Colonic mucosa (tissue), 4 donors: Measurements from ENCODE around the gene DMAC1. TPM values are rescaled to one million over a fixed set of nuclear protein-coding genes. Genes with fewer than 3 reads are reported as not detected.

ENCODE experiments used
- DNase-seq: peaks from one replicate; pipeline ENCODE4 v3.0.0-alpha.2; 2020
- H3K27ac ChIP-seq: fragments of 200-600 bp; one replicate; pipeline ENCODE4 v1.8.0; 2021
- H3K27me3 ChIP-seq: fragments of 200-600 bp; one replicate; pipeline ENCODE4 v1.8.0; 2021
- H3K36me3 ChIP-seq: fragments of 200-600 bp; one replicate; pipeline ENCODE4 v1.8.0; 2021
- H3K4me1 ChIP-seq: fragments of 200-600 bp; one replicate; pipeline ENCODE4 v1.8.0; 2021; ENCODE audit warnings: mild to moderate bottlenecking
- H3K4me3 ChIP-seq: fragments of 200-600 bp; one replicate; pipeline ENCODE4 v1.8.0; 2021
- H3K9ac ChIP-seq, 2 donors: one replicate each; pipeline ENCODE4 v1.7.0; 2013; ENCODE audit warnings: control low read depth in 2 of 2, low read depth in 2 of 2, low read length in 2 of 2
- H3K9me3 ChIP-seq: fragments of 200-600 bp; one replicate; pipeline ENCODE4 v1.8.0; 2021
- intact Hi-C: fragments of 100-400 bp; cut with DNase I; formaldehyde crosslinking; loops from one replicate; pipeline ENCODE4 v1.14.1; 2022
- total RNA-seq, 2 donors: library from RNA; stranded (reverse); fragmentation: NEBNext Ultra II Directional in 1 of 2; extraction: Animal tissue kit (Norgen Biotek cat#: 25700) in 1 of 2; gene quantifications; one replicate each; pipeline ENCODE4 v1.2.1, GENCODE V29; 2021
- TF ChIP-seq, protein P1 (sequence below): fragments of 200-600 bp; IDR thresholded peaks from one replicate; pipeline ENCODE4 v1.8.0; 2022; ENCODE audit warnings: antibody characterized with exemption, mild to moderate bottlenecking
- donor health status: healthy.
- donor health status: DM: no; HTN: no; CAD: no.
- donor health status: DM: no; HTN: no; CAD: no.

DMAC1 gene
- total RNA-seq, 2 donors from 2014 or later: 62.3 to 98.8 TPM

DNA sequence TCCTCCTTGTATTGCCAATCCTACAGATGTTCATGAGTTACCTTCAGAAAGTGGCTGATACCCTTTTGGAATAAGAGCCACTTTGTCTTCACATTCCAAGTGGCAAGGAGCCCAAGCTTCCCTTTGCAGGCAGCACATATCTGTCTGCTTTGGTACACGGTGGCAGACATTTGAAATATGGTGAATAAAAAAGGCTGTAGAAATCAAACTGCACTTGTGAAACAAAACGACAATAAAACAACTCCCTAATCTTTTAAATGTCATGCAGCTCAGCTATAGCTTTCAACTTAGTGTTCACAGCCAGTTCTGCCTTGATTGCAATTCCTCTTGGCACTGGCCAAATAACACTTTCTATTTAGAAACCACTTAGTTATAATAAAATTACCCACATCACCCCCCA lies 35.0 kb upstream of the DMAC1 start:
- intact Hi-C loops: no loop called here
- no peaks in the 10 kb centered on the region for H3K9me3 ChIP-seq
- no peaks in the 10 kb centered on the region for H3K4me1 ChIP-seq
- no peak overlapping the region for H3K9ac ChIP-seq
- DNase-seq: no peak
- H3K4me3 ChIP-seq: no peak overlapping the region
- no peaks in the 10 kb centered on the region for H3K27me3 ChIP-seq
- no peak overlapping the region for H3K27ac ChIP-seq
- TF ChIP-seq, protein P1, sequence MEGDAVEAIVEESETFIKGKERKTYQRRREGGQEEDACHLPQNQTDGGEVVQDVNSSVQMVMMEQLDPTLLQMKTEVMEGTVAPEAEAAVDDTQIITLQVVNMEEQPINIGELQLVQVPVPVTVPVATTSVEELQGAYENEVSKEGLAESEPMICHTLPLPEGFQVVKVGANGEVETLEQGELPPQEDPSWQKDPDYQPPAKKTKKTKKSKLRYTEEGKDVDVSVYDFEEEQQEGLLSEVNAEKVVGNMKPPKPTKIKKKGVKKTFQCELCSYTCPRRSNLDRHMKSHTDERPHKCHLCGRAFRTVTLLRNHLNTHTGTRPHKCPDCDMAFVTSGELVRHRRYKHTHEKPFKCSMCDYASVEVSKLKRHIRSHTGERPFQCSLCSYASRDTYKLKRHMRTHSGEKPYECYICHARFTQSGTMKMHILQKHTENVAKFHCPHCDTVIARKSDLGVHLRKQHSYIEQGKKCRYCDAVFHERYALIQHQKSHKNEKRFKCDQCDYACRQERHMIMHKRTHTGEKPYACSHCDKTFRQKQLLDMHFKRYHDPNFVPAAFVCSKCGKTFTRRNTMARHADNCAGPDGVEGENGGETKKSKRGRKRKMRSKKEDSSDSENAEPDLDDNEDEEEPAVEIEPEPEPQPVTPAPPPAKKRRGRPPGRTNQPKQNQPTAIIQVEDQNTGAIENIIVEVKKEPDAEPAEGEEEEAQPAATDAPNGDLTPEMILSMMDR: no peak
- H3K36me3 ChIP-seq: no peaks in the 10 kb centered on the region

DNA sequence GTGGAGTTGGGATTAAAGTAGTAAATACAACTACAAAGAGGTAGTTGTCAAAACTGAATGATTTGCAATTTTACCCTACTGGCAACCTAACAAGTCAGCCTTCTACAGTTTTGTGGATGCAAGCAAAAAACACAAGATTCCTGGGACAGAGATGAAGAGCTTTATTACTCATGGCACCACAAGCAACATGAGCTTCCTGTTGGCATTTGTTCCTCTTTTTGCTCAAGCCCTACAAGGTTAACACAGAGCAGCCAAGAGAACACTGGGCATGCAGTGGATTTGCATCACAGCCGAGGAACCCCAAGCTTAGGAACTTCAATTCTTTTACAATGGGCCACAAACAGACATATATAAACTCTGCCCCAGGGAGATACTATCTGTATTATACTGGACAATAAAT lies 28.8 kb upstream of the DMAC1 start:
- TF ChIP-seq, protein P1: no peak
- H3K9ac ChIP-seq: no peak overlapping the region
- intact Hi-C loops: no loop called here

DNA sequence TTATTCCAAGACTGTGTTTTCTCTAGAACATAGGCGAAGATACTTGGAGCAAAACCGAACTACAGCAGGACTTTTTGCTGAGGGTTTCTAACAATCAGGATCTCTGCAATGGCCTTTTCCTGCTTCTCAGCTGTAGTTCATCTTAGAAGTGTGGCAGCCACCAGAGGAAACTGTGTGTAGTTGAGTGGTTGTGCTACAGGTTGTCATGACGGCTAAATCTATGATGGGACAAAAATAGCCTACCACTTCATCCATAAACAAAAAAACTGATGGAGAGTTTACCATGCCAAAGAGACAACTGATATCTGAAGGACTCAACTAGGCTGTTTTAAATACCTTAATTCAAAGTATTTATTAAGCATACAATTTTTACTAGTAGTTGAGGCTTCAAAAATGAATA lies 28.2 kb upstream of the DMAC1 start:
- TF ChIP-seq, protein P1: no peak
- no peaks in the 10 kb centered on the region for H3K9me3 ChIP-seq
- H3K27ac ChIP-seq: no peak overlapping the region
- H3K4me1 ChIP-seq: no peaks in the 10 kb centered on the region
- H3K4me3 ChIP-seq: no peak overlapping the region
- no peaks in the 10 kb centered on the region for H3K36me3 ChIP-seq
- H3K9ac ChIP-seq: no peak overlapping the region
- H3K27me3 ChIP-seq: no peaks in the 10 kb centered on the region
- no peak for DNase-seq
- intact Hi-C loops: no loop called here

More for the DNA sequence above, 28.8 kb upstream of the DMAC1 start:
- Histone ChIP-seq H3K9me3 (no peaks in the 10 kb centered on the region), H3K36me3 (no peaks in the 10 kb centered on the region), H3K27ac (no peak overlapping the region), H3K4me3 (no peak overlapping the region), H3K4me1 (no peaks in the 10 kb centered on the region), H3K27me3 (no peaks in the 10 kb centered on the region)
- no peak for DNase-seq

DNA sequence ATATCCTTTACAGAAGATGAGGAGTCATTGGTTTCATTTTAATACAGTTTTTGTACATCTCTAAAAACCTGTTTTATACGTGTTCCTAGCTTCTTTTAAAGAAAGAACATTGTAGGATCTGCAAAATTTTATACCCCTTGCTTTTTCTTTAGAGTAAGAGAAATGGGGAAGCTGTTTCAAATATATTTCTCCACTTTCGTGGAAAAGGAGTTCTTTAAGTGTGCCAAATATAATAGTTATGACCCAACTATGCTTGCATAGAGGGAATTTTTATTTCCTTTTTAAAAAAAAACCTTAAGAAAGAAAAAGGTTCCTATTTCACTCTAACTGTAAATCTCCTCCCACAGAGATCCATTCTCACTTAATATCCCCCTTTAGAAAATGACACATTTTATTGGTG lies 27.5 kb upstream of the DMAC1 start:
- H3K9me3 ChIP-seq: no peaks in the 10 kb centered on the region
- TF ChIP-seq, protein P1: no peak

DNA sequence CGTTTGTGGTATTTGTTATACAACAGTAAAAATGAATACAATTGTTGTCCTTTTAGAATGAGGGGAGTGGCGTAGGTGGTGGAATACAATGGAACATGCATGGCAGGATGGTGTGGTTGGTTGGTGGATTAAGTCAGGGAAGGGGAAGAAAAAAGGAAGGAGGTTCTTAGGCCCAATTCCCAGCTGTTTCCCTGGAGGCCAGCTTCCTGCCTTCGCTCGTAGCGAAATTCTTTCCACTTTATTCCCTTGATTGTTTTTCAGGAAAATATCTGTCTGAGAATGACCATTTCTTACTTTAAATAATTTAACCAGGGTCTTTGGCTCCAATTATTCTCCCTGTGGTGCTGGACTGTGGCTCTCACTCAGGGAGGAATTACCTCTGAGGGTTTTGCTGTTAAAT lies 24.1 kb upstream of the DMAC1 start:
- TF ChIP-seq, protein P1: no peak
- Histone ChIP-seq H3K4me1 (no peaks in the 10 kb centered on the region), H3K27ac (no peak overlapping the region), H3K9ac (no peak overlapping the region), H3K4me3 (no peak overlapping the region), H3K9me3 (no peaks in the 10 kb centered on the region), H3K36me3 (no peaks in the 10 kb centered on the region), H3K27me3 (no peaks in the 10 kb centered on the region)
- intact Hi-C loops: no loop called here
- no peak for DNase-seq

More for the DNA sequence above, 27.5 kb upstream of the DMAC1 start:
- Histone ChIP-seq H3K27ac (no peak overlapping the region), H3K4me3 (no peak overlapping the region), H3K9ac (no peak overlapping the region), H3K4me1 (no peaks in the 10 kb centered on the region), H3K27me3 (no peaks in the 10 kb centered on the region), H3K36me3 (no peaks in the 10 kb centered on the region)
- no peak for DNase-seq
- intact Hi-C loops: no loop called here

DNA sequence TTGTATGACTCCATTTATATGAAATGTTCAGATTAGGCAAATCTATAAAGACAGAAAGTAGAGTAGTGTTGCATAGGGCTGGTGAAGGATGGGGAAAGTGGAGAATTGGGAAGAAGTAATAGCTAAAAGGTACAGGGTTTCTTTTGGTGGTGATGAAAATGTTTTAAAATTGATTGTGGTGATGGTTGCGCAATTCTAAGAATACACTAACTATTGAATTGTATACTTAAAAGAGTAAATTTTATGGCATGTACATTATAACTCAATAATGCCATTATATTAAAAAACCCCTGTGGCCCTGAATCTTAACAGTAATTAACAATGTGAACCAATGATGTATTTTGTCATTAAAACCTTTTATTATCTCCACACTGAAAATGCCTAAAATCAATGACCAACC lies 20.4 kb upstream of the DMAC1 start:
- intact Hi-C loops: no loop called here
- no peaks in the 10 kb centered on the region for H3K27me3 ChIP-seq
- TF ChIP-seq, protein P1: no peak
- H3K4me1 ChIP-seq: no peaks in the 10 kb centered on the region
- H3K27ac ChIP-seq: no peak overlapping the region
- H3K9ac ChIP-seq: no peak overlapping the region
- H3K36me3 ChIP-seq: no peaks in the 10 kb centered on the region
- H3K9me3 ChIP-seq: no peaks in the 10 kb centered on the region
- no peak overlapping the region for H3K4me3 ChIP-seq
- no peak for DNase-seq
